ENCODE results near the gene ALS2CL.

Gene ALS2CL

GRCh38 chr3:46664971-46665762 is 28.3 kb downstream of the ALS2CL start:
- no peak for DNase-seq (ENCODE audit: low spot score)

- no peak for DNase-seq (ENCODE audit: low spot score)
Measured at GRCh38 chr3:46664188-46664970, 29.1 kb downstream of the ALS2CL start.

DNA sequence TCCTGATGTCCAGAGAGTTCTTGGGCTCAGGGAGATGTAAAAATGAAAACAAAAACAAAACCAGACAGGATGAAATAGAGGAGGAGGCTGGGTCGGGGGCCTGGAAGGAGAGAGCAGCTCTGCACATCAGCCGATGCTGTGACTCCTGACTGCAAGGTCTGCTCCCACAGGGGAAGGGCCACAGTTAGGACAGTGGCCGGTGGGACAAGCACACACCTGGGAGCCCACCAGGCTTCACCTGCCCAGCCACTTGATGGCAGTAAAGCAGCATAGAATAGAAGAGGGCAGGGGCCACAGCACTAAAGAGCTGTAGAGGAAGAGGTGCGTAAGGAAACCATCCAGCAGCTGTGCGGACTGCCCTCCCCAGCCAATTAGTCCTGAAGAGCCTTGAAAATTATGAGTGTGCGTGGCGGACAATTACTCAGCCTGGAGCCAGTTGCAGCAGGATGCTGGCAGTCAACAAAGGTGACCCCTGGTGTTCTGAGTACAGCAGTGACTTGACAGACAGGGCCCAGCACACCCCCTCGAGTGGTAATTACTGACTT is 29.8 kb downstream of the ALS2CL start:
- no peak for DNase-seq (ENCODE audit: low spot score)

- peak; percentile 42 for DNase-seq (ENCODE audit: low spot score)
Measured at GRCh38 chr3:46662771-46663551, 30.5 kb downstream of the ALS2CL start.

GRCh38 chr3:46661776-46662766 is 31.4 kb downstream of the ALS2CL start:
- no peak for DNase-seq (ENCODE audit: low spot score)

- DNase-seq (ENCODE audit: low spot score) = no peak
Measured at GRCh38 chr3:46660543-46661523, 32.6 kb downstream of the ALS2CL start.

GRCh38 chr3:46660003-46660402 is 33.5 kb downstream of the ALS2CL start:
- DNase-seq (ENCODE audit: low spot score) = no peak

GRCh38 chr3:46659285-46659684 is 34.2 kb downstream of the ALS2CL start:
- DNase-seq (ENCODE audit: low spot score) = no peak

- no peak for DNase-seq (ENCODE audit: low spot score)
Measured at GRCh38 chr3:46656778-46657556, 36.5 kb downstream of the ALS2CL start.

DNA sequence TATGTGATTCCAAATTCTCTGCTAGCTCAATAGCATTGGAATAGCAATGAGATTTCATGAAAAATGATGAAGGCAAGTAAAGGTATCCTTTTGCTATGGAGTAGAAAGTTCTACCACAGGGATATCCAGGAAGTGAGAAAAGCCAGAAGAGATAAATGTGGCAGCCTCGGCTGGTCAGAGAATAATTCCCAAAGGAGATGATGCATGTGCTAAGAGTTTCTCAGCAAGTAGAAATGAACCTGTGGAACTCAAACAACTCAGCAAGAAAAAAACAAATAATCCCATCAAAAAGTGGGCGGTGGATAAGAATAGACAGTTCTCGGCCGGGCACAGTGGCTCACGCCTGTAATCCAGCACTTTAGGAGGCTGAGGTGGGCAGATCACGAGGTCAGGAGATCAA is 38.2 kb downstream of the ALS2CL start:
- no peak for DNase-seq (ENCODE audit: low spot score)

GRCh38 chr3:46651084-46651483 is 42.4 kb downstream of the ALS2CL start:
- DNase-seq (ENCODE audit: low spot score) = no peak

DNA sequence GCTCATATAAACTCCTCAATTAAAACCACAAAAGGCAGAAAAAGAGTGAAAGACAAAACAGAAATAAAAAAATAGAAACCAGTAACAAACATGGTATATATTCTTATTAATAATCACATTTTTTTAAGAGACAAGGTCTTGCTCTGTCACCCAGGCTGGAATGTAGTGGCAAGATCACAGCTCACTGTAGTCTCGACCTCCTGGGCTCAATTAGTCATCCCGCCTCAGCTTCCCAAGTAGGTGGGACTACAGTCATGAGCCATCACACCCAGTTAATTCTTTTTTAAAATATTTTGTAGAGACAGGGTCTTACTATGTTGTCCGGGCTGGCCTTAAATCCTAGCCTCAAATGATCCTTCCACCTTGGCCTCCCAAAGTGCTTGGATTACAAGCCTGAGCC is 44.0 kb downstream of the ALS2CL start:
- DNase-seq (ENCODE audit: low spot score) = no peak

- no peak for DNase-seq (ENCODE audit: low spot score)
Measured at GRCh38 chr3:46648096-46648495, 45.4 kb downstream of the ALS2CL start.

DNA sequence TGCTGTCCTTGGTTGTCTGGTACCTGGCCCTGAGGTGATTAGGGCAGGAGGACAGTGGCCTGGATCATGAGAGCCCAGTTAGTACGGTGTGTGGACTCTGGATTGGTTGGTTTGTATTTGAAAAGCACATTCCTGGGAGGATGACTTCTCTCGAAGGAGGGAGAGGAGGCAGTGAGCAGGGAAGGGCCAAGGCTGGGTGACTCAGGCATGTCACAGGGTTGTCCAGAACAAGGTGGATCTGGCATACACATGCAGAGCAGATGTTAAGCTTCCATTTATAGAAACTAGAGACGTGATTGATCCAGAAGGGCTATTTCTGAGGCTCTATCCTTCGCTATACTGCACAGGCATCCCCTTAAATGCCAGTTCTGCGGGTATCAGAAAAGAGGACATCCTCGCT is 46.8 kb downstream of the ALS2CL start:
- DNase-seq (ENCODE audit: low spot score) = no peak

DNA sequence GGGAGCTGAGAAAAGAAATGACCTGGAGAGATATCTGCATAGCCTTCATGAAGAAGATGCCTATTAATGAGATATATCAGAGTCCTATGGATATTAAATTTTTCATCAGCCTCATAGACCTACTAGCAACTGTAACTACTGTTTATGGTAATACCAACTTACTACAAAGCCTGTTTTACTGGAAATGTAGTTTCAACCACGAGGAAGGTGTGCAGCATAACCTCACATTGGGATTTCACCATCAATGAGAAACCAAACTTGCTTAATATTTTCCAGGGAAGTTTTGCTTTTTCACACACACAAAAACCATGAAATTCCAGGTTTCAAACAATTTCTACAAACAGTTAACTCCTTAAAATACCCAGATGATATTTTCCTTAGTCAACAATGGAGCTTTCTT is 49.8 kb downstream of the ALS2CL start:
- no peak for DNase-seq (ENCODE audit: low spot score)

DNA sequence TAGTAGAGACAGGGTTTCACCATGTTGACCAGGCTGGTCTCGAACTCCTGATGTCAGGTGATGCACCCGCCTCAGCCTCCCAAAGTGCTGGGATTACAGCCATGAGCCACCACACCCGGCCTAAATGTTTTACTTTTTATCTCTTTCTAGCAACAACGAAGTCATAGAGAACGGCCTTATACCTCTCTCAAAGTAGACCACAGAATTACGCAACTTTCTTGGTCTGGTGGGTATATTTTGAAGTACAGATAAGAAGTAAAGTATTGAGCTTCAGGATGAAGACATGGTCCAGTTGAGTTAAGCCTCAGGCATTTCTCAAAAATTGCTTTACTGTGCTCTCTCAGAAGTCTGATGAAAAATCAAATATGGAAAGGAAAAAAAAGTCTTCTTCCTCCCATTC is 50.5 kb downstream of the ALS2CL start:
- no peak for DNase-seq (ENCODE audit: low spot score)

DNA sequence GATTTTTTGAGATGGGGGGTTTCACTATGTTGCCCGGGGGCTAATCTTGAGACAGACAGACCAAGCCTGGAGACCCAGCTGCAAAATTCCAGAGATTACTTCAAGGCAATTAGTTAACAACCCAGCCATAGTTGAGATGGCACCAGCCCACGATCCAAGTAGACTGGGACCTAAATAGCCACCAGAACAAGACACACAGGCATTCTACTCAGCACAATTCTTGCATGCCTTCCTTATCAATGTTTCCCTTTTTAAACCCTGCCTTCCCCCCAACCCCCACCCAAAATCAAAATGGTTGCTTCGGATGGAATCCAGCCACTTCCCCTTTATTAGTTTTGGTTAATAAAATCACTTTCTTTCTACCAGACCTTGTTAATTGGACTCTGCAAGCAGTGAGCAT is 52.6 kb downstream of the ALS2CL start:
- no peak for DNase-seq (ENCODE audit: low spot score)

DNA sequence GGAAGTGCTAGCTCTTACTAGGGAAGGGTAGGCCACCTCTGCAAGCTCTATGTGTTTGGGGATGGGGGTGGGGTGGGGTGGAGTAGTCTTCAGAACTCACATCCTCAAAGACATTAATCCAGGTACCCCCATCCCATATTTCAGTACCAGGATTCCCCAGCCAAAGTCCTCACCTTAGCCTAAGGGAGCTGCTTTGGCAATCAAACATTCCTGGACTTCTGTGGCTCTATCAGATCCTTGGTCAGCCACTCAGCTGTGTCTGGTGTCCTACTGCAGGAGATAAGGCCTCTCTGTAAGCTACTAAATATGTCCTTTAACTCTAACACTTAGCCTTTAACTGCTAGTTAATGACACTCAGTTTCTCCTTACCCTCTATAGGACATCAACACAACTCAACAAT is 54.3 kb downstream of the ALS2CL start:
- DNase-seq (ENCODE audit: low spot score) = no peak

DNA sequence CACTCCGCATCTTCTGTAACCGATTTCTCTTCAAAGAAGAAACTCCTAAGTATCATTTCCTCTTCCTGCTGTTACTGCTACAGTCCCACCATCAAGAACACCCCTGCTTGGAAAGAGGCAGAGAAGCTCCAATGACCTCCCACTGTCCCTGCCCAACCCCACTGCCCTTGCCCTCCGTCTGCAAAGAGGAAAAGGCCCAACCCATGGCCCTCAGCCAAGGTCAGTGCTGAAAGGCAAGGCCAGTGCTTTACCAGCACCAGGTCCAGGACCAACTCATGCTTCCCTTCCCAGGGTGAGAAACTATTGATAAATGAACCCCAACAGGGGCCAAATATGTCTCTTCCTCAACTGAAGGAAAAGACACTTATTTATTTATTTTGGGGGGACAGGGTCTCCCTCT is 58.6 kb downstream of the ALS2CL start:
- DNase-seq (ENCODE audit: low spot score) = no peak
